ENCODE data around the gene GLIS1.
"Not testable (repeated sequence)": the region's sequence is repeated elsewhere in the genome, so short reads cannot be mapped to it uniquely, and the experiment has no call there.

The GLIS1 gene

DNA sequence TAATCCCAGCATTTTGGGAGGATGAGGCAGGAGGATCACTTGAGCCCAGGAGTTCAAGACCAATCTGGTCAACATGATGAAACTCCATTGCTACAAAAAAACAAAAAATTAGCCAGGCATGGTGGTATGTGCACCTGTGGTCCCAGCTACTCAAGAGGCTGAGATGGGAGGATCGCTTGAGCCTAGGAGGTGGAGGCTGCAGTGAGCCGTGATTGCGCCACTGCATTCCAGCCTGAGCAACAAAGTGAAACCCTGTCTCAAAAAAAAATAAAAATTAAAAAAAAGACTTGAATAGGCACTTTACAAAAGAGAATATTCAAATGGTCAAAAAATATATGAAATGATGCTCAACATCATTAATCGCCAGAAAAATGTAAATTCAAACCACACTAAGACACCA is 91.0 kb downstream of the GLIS1 start:
- not testable (repeated sequence) for DNase-seq

DNA sequence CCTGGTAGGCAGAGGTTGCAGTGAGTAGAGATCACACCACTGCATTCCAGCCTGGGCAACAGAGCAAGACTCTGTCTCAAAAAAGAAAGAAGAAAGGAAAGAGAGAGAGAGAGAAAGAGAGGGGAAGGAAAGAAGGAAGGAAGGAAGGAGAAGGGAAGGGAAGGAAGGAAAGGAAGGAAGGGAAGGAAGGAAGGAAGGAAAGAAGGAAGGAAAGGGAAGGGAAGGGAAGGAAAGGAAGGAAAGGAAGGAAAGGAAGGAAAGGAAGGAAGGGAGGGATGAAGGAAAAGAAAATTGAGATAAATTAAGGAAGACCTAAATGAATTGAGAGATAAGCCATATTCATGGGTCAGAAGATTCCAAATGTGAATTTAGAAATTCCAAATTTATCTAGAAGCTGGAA is 92.2 kb downstream of the GLIS1 start:
- DNase-seq = no peak

DNA sequence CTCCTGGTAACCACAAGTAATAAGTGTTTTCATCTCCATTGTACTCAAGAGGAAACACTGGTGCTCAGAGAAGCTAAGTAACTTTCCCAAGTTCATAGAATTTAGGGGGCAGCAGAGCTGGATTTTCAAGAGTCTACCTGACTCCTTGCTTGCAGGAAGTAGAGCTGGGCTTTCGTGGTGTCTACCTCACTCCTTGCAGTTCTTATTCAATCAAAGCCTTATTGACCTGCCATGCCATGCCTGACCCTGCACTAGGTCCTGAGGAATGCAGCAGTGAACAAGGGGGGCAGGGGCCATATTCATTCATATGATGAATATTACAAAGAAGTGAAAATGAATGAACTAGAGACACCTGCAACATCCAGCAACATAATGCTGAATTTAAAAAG is 93.3 kb downstream of the GLIS1 start:
- no peak for DNase-seq

DNA sequence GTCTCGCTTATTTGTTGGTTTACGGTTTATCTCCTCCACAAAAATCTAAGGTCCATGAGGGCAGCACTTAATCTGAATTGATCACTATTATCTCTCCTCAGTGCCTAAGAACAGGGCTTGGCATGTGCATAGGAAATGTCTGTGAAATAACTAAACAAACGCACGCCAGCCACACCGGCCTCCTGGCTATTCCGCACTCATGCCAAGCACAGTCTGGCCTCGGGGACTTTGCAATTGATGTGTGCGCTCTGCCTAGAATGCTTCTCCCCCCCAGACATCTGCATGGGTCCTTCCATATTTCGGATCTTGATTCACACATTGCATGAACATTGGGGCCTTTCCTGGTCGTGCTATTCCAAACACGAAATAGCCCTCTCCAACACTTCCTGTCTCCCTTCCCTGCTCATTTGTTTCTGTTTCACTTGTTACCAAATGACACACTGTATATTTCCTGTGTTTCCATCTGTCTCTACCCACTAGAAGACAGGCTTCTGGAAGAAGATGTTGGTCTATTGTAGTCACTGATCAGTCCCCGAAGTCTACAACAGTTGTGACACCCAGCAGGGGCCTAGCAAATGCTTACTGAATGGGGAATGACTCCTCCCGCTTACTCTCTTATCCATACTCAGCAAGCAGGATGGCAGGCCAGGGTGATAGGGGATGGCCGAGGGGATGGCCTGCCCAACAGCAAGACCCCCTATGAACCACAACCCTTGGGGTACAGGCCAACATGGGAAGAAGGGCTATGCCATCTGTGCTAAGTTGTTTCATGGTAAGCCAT is 93.9 kb downstream of the GLIS1 start:
- no peak for DNase-seq

DNA sequence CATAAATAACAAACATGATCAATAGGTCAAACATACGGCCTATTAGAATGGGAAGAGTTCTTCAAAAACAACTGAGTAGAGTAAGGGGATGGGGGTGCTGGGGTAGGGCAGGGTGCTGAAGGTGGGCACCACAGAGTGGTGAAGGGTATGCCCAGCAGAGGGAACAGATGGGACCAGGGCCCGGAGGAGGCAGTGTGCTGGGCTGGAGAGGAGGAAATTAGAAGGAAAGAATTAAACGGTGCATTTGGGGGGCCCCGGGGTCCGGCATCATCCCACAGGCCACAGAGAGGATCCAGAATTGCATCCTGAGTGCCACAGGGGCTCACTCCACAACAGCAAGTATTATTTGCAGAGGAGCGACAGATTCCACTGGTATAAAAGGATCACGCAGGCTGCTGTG is 94.5 kb downstream of the GLIS1 start:
- no peak for DNase-seq

DNA sequence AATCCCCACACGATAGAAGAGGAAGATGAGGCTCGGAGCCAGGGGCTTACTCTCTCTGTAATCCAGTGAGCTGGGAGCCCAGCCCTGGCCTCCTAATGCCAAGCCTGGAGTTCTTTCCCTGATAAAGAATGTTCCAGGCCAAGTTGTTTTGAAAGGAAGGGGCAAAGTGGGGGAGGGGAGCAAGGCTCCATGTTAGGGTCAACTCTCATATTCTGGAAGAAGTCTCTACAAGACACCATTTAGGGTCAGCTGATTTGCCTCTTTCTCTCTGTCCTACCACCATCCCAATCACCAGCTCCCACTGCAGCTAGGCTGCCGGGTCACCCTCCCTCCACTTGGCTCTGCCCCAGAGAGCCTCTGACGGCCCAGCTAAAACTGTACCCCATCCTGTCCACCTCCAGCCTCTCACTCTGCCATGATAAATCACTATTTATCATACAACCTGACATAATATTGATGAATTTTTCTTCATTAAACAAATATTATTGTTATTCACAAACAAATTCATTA is 95.0 kb downstream of the GLIS1 start:
- no peak for DNase-seq

DNA sequence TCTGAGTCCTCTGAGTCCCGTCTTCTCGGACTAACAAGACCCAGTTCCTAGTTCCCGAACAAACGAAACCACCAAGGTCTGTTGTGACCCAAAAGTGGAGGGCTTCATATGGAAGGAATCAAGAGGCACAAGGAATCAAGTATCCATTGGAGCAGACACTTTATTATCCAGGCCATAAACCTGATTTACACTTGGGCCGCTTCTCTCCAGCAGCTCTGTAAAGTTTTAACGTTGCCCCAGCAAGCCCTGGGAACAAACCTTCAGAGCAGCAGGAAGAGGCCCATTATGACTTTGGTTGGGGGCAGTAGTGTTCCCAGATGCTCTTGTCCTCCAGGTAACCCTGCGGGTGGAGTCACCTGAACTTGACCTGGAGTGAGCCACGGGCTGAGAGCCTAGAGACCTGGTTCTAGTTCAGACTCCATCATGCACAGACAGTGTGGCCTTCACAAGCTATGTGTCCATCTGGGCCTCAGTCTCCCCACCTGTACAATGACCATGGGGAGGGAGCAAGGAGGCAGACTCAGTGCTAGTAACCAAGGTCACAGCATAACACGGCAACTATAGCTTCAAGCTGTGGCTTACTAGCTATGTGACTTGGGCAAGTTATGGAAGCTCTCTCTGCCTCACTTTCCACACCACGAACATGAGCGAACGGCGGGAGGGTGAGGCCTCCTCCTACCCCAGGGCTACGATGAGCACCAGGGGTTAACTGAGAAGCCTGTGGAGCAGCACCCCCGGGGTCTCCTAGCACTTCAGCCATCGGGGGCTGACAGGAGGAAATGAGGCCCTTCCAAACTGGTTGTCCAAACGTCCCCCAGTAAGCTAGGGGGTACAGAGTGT is 95.7 kb downstream of the GLIS1 start:
- DNase-seq = no peak

DNA sequence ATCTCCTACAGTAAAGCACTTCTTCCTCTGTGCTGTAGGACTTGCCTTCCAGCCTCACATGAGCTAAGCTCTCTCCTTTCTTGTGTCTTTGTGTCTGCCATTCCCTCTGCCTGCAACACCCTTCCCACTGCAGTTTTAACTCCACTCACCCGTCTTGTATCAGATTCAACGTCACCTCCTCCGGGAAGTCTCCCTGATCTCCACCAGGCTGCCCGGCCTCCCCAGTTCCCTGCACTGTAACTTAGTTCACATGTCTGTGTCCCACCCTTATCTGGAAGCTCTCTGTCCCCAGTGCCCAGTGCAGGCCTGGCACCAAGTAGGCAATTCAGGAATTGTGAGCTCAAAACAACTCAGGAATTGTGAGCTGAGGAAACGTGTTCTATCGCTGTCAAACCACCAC is 96.4 kb downstream of the GLIS1 start:
- DNase-seq = no peak

DNA sequence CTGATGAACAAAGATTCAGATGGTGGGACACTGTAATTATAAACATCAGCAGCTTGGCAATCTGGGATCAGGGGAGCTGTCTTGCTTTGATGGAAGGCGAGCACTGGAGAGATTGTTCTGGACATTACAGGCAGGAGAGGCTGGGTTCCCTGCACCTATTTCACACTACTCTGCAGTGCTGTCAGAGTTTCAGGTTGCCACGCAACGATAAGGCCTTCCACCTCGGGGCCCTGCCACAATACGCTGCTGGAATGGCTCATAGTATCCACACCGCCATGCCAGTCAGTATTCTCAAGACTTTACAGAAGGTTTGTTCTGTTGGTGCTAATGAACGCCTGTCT is 96.8 kb downstream of the GLIS1 start:
- DNase-seq = no peak

DNA sequence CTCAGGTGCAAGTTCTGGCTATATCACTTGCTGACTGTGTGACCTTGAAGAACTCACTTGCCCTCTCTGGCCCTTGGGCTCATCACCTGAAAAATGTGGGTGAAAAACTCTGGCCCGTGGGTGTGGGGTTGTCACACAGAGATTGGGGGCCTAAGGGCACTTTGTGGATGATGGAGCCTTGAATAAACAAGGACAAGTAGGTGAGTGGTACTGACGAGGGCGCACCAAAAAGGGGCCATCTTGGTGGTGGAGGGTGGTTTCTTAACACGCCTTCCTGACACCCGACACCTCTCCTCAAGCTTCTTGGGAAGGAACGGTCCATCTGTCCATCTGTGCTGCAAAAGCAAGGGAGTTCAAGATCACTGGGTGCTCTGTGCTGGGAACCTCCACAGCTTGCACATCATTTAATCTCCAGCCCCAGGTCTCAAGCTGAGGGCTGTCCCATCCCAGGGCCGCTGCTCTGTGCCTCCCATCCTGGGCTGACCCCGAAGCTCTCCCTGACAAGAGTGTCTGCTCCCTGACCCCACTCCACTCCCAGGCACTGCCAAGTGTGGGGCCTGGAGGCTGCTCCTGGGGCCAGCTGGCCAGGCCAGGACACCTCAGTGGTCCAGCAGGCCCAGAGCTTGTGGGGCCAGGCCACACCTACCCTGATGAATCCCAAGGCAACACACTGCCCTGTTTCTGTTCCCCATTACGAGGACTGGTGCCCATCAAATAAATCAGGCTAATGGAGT is 97.3 kb downstream of the GLIS1 start:
- DNase-seq = no peak

DNA sequence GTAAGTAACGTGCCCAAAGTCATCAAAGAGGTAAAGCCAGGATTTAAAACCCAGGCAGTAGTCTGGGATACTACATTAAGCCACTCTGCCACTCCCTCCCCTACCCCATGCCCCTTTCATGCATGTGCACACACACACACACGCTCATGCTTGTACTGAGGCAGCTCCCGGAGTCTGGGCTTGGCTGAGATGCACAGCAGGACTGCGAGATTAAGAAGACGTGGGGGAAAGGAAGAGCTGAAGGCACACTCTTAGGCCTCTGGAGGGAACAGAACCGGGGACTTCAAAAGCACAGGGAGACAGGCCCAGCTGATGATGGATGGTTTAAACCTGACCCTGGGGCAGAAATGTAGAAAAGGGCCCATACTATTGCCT is 98.3 kb downstream of the GLIS1 start:
- no peak for DNase-seq

DNA sequence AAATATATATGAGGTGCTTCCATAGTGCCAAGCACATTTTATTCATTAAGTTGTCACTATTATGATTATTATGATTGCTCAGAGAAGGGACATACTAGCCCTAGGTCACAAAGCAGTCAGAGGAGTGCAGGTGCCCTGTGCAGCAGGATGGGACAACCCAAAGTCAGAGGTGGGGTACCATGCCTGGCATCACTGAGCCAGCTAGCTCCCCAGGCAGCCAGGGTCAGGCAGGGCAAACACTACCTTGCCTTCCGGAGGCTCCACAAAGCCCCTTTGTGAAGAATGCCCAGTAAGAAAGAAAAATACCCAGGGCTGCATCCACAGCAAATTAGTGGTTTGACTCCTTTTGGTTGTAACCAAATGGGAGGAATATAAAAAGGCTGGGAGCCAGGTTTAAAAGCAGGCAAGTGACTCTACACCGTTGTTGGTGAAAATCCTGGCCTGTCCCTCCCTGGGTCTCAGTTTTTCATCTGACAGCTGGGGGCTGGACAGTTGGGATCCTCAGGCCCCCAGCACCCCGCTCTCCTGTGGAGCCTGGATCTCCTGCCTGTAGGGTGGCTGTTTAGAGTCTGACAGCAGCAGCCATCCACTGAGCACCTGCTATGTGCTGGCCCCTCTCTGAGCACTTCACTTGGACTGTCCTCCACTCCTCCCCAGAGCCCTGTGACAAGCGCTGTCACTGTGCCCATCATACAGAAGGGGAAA is 98.8 kb downstream of the GLIS1 start:
- DNase-seq = no peak

DNA sequence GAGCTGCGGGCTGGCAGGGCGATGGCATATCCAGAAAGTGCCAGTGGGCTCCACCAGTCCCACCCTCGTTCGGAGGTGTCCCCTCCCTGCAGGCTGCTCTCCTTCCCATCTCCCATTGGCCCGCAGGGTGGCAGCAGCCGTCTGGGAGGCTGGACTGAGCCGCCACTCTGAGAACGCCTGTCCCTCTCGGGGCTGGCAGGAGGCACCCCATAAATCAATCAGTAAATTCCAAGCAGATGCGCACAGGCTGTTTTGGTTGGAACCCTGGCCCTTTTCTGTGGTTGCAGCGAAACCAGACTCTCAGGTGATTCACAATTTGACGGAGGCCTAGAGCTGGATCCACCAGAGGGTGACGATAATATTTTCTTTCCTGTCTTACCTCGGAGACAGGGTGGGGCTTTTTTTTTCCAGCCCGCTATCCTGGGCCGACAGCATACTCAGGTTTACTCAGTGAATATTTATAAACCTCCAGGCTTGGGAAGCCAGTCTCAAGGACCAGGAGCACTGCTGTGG is 99.7 kb downstream of the GLIS1 start:
- no peak for DNase-seq

DNA sequence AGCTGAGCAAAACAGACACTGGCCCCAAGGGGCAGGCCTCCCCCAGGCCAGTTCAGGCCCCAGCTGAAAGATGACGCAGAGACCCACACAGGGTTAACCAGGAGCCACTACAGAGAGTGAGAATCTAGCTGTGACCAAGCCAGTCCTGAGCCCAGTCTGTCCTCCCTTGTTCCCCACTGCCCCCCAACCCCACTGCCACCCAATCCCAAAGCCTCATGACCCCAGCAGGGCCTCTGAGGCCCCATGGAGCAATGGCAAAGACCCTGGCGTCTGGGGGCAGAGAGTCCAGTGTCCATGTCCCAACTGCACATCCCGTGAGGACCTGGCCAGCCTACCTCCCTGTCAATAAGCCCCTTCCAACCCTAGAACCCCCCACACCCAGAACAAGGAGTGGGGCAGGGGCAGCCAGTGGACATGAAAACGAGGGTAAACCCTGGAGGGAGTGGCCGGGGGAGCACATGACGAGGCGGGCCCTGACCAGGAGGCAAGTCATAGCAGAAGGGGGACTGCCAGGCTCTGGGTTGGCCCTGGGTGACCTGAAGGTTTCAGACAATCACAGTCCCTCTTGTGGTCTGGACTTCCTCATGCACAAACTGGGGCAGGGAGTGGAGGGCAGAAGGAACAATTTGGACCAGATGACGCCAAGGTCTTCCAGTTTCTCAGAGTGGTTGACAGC is 100.5 kb downstream of the GLIS1 start:
- no peak for DNase-seq

DNA sequence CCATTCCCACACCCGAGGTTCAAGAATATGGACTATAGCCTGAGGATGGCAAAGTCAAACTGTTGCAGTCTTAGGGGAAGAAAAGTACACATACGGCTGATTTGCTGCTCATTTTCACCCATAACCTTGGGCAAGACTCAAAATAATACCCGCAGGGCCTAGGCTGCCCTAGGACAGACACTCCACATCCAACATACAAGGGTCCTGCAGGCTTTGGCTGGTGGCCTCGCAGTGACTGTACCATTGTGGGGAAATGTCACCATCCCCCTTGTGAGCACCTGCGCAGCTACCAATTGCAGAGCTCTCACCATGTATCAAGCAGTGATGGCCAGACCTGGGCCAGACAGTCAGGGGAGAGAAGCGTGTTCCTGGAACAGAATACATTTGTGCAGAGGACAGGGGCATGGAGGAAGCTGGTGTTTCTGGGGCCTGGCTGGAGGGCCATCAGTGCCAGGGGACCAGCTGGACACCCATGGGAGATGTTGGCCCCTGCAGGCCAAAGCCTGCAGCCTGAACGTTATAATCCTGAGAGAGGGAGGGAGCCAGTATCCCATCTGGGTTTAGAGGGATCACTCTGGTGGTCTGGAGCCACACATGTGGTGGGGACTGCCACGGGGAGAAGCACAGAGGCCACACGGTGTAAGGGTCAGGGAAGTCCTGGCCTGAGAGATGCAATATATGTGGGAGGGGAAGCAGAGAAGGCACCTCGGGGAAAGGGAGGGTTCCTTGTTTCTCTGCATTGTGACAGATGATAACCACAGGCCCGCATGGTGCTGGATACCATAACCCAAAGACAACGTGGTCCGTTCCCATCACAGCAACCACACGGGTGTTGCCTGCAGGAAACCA is 101.2 kb downstream of the GLIS1 start:
- no peak for DNase-seq

DNA sequence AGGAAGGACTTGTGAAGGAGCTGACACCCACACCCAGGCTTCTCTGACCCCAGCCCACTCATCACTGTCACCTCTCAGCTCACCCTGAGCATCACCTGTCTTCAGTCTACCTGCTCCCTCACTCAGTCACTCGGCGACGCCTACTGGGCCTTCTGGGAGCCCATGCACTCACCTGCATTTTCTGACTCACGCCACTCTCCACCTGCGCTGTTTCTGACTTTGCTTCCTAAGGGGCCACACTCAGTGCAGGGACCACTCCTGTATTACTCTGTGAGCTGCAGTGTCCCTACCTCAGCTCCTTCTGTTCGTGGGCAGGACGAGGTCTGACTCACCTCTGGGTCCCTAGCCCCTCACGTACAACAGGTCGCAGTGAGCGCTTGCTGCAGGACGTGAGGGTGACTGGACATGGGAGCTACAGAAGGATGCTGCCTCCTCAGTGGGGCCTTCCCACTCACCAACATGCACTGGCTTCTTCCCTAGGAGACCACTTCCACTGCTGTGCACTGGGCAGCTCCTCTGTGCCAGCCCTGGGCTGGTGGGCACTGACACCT is 102.3 kb downstream of the GLIS1 start:
- no peak for DNase-seq

DNA sequence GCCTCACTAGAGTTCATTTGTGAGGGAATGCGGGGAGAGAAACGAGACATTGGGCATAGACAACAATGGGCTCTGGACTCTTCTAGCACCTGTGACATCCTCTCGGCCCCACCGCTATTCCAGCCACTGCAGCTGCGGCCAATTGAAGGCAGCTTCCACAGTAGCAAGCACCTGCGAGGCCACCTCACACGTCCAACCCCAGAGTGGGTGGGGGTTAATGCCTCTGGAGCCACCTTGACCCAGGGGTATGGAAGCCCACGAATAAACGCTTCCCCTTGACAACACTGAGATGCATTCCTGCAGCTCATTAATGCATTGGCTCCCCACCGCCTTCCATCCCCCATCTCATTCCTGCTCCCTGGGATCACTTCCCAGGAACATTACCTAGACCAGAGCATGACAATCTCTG is 104.4 kb downstream of the GLIS1 start:
- DNase-seq = no peak

DNA sequence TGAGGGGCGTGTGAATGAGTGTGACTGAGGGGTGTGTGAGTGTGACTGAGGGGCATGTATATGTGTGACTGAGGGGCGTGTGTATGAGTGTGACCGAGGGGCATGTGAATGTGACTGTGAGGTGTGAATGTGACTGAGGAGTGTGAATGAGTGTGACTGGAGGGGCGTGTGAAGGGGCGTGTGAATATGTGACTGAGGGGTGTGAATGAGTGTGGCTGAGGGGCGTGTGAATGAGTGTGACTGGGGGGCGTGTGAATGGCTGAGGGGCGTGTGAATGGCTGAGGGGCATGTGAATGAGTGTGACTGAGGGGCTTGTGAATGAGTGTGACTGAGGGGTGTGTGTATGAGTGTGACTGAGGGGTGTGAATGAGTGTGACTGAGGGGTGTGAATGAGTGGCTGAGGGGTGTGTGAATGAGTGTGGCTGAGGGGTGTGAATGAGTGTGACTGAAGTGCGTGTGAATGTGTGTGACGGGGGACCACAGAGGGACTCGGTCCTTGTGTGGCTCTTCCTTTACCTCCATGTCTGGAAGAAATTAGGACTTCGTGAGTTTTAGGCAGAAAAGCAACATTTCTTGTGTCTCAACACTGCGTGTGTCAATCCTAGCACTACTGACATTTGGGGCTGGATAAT is 105.8 kb downstream of the GLIS1 start:
- DNase-seq = no peak

DNA sequence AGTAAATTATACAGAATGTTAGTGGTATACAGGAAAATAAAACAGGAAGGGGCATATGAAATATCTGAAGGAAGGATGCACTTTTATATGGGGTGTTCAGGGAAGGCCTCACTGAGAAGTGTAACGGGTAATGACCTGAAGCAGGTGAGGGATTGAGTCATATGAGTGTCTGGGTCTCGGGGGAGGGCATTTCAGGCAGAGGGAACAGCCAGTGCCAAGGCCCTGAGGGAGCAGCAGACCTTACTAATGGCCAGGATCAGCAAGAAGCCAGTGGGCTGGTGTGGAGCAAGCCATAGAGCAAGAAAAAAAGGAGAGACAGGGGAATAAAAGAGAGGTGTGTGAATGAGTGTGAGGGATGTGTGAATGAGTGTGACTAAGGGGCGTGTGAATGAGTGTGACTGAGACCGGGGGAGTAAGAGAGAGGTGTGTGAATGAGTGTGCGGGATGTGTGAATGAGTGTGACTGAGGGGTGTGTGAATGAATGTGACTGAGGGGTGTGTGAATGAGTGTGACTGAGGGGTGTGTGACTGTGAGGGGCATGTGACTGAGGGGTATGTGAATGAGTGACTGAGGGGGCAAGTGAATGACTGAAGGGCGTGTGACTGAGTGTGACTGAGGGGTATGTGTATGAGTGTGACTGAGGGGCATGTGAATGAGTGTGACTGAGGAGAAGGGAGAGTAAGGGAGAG is 107.2 kb downstream of the GLIS1 start:
- DNase-seq = no peak

Data from activated T-cell treated with anti-CD3 and anti-CD28 coated beads for 4 hours (primary cell).